ENCODE measurements around the gene PADI6. TPM values are rescaled to one million over a fixed set of nuclear protein-coding genes. Genes with fewer than 3 reads are reported as not detected.

Gene PADI6
- total RNA-seq, 1 donor: not detected

DNA sequence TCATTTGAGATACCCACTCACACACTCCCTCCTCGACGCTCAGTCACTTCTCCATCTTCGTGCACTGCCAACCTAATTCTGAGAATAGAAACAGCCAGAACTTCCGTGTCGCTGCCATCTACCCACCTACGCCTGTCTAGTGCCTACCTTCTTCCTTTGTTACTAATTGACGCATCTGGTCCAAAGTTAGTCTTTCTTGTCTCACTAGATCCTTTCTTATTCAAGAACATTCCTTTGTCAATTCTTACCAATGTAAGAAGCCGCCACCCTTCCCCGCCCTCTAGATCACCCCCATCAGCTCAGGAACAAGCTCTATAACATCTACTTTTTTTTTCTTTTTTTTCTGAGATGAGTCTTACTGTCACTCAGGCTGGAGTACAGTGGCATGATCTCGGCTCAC lies 3.7 kb downstream of the PADI6 start:
- TF ChIP-seq, protein P1, sequence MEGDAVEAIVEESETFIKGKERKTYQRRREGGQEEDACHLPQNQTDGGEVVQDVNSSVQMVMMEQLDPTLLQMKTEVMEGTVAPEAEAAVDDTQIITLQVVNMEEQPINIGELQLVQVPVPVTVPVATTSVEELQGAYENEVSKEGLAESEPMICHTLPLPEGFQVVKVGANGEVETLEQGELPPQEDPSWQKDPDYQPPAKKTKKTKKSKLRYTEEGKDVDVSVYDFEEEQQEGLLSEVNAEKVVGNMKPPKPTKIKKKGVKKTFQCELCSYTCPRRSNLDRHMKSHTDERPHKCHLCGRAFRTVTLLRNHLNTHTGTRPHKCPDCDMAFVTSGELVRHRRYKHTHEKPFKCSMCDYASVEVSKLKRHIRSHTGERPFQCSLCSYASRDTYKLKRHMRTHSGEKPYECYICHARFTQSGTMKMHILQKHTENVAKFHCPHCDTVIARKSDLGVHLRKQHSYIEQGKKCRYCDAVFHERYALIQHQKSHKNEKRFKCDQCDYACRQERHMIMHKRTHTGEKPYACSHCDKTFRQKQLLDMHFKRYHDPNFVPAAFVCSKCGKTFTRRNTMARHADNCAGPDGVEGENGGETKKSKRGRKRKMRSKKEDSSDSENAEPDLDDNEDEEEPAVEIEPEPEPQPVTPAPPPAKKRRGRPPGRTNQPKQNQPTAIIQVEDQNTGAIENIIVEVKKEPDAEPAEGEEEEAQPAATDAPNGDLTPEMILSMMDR (IDR thresholded peaks at IDR 0.05; ENCODE audit: insufficient read depth, low read length): no peak
- no peak overlapping the region for H3K4me3 ChIP-seq (ENCODE audit: low read depth, low read length)
- DNase-seq (ENCODE audit: low read depth): no peak

DNA sequence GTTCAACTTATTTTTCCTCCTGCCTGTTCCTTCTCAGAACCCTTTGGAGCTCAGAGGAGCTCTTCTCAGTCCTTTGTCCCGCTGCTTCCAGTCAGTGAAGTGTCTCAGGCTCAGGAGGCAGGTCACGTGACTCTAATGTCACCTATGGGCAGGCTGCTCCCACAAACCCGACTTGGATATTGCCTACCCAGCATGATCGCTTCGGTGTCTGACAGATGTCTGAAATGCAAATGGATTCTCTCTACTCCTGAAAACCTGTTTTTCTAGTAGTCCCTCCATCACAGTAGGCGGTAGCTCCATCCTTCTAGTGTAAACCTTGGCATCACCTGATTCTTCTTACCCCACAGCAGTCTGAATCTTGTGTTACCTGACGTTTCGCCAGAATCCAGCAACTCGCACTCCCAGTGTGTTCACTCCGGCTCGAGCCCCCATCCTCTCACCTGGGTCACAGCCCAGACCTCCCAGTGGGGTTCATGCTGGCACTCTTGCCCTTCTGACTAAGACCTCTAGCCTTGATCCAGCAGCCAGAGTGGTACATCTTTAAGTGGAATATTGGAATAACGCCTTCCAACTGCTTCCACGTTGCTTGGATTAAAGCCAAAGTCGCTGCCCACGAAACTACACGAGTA lies 5.4 kb downstream of the PADI6 start:
- H3K4me3 ChIP-seq (ENCODE audit: low read depth, low read length): no peak overlapping the region
- no peak for DNase-seq (ENCODE audit: low read depth)
- TF ChIP-seq, protein P1 (IDR thresholded peaks at IDR 0.05; ENCODE audit: insufficient read depth, low read length): no peak

DNA sequence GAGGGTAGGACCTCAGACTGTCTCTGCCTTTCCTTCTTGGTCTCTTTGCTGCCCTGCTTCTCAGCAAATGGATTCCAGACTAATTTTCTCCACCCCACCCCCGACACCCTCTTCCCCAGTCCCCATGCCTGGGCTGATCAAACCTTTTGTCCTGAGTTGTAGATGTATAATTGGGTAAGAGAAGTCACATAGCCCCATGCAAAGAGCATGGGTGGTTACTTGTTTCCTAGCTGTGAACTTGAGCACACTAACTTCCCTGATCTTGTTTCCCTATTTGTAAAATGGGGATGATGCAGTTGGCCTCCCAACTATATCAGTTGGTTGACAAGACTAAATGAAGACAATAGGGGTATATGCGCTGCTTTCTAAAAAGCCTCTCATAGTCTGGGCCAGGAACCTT lies 9.2 kb downstream of the PADI6 start:
- no peak overlapping the region for H3K4me3 ChIP-seq (ENCODE audit: low read depth, low read length)
- TF ChIP-seq, protein P1 (IDR thresholded peaks at IDR 0.05; ENCODE audit: insufficient read depth, low read length): no peak
- DNase-seq (ENCODE audit: low read depth): no peak

DNA sequence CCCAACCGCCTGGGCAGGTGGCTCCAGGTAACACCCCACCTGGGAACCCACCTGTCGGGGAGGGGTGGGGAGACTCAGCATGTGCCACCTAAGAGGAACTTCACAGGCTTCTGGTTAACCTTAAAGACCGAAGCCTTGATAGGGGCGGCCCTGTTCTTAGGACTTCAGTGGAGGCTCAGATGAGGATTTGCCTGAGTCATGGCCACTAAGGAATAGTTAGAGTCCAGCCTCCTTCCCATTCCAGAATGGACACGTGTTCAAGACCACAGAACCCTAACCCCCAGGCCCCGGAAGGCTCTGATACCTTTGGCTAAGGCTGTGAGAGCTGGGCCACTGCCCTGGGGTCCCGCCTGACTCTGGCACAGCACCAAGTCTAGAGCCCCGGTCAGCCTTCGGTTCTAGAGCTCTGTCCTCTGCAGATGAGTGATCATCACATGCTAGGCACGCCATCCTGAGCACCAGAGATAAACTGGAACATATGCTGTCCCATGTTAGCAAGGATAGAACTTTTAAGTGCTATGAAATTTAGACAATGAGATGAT lies 20.3 kb downstream of the PADI6 start:
- H3K4me3 ChIP-seq (ENCODE audit: low read depth, low read length): no peak overlapping the region
- DNase-seq (ENCODE audit: low read depth): no peak
- TF ChIP-seq, protein P1 (IDR thresholded peaks at IDR 0.05; ENCODE audit: insufficient read depth, low read length): no peak

DNA sequence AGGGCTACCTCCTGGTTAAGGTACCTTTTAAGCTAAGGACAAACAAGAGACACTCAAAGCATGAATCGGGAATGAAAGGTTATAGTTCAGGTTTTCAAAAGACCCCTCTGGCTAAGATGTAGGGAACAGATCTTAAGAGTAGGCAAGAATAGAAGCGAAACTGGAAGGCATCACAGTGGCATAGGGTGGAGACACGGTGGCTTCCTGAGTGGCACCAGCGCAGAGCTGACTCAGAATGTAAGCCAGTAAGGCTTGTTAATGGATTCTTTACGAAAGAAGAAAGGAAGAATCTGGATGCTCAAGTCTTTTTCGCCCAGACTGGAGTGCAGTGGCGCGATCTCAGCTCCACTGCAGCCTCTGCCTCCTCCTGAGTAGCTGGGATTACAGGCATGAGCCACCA lies 21.2 kb downstream of the PADI6 start:
- no peak overlapping the region for H3K4me3 ChIP-seq (ENCODE audit: low read depth, low read length)
- no peak for DNase-seq (ENCODE audit: low read depth)
- TF ChIP-seq, protein P1 (IDR thresholded peaks at IDR 0.05; ENCODE audit: insufficient read depth, low read length): no peak

DNA sequence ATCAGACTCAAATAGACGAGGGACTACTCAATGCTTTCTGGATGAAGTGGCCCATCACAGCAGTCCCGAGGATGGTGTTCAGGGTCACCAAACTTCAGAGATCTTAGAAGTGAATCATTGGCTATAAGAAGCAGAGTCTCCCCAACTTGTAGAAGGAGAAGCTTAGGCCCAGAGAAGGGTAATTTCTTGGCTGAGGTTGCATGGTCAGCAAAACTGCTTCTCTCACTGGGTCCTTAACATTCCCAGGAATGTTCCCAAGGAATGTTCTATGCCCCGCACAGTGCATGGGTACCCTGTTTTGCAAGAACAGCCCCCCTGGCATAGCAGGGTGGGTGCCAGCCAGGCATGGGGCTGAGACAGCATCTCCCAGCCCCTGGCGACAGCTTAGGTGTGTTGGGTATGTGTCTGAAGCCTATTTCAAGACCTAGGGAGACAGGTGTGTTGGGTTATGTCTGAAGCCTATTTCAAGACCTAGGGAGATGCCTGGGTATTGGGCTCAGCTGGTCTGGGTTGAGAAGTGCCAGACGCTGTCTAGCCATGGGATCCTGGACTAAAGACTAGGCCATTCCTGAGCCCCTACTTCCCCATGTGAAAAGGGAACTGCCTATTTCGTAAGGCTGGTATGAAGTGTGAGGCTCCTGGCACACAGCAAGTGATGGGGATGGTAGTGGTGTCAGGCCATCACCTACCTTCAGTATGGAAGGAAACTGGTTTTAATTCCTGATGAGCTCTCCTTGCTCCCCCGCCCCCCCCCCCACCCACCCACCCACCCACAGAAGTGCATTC lies 26.1 kb downstream of the PADI6 start:
- no peak overlapping the region for H3K4me3 ChIP-seq (ENCODE audit: low read depth, low read length)
- TF ChIP-seq, protein P1 (IDR thresholded peaks at IDR 0.05; ENCODE audit: insufficient read depth, low read length): no peak
- DNase-seq (ENCODE audit: low read depth): no peak

All from fibroblast of the aortic adventitia (primary cell).